AG09309 (cell line): ENCODE results near the gene PLA2R1.

ENCODE experiments used
- DNase-seq: peaks from one replicate; pipeline ENCODE4 v3.0.0-alpha.2; 2010; ENCODE audit warnings: low read depth
- H3K4me3 ChIP-seq: 2 replicates; pipeline ENCODE4 v1.5.1; 2011; ENCODE audit warnings: mild to moderate bottlenecking, low read depth, low read length, moderate library complexity; ENCODE audit not compliant: control insufficient read depth
- TF ChIP-seq, protein P1 (sequence below): IDR thresholded peaks from 2 replicates; pipeline ENCODE4 v1.5.1; 2011; ENCODE audit warnings: mild to moderate bottlenecking, low read depth, low read length, inconsistent platforms; ENCODE audit not compliant: insufficient read depth, control insufficient read depth; ENCODE audit errors: missing control alignments

PLA2R1 gene

DNA sequence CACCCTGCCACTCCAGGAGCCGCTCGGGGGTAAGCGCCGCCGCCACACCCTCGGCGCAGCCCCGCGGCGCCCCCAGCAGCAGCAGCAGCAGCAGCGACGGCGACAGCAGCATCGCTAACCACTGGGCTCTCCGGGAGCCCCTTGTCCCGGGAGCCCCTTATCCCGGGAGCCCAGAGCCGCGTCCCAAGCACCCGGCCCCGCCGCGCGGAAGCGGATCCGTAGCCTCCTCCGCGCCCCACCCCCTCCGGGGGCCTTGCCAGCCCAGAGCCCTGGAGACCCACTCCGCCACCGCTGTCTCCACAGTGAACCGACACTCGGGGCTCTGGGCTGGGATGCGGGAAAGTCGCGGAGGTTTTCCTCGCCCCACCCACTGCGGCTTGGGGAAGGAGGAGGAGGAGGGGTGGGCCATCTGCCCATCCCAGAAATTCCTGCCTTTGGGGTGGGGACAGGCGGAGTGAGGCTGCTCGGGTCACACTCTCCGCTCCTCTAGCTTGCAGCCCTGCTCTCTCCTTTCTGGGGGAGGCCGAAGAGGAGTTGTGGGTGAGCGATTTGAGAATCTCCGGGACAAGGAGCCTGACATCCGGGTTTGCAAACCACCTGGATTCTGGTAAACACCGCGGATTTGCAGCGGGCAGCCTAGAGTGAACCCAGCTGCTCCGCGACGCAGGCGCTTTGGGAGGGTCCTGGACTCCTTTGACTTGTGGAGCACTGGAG is at the start of gene PLA2R1:
Gene PLA2R1 (minus strand): TSS at position 324 of the 714 bp plus-strand sequence. CDS start 212 bp downstream, at position 112.
- TF ChIP-seq, protein P1, sequence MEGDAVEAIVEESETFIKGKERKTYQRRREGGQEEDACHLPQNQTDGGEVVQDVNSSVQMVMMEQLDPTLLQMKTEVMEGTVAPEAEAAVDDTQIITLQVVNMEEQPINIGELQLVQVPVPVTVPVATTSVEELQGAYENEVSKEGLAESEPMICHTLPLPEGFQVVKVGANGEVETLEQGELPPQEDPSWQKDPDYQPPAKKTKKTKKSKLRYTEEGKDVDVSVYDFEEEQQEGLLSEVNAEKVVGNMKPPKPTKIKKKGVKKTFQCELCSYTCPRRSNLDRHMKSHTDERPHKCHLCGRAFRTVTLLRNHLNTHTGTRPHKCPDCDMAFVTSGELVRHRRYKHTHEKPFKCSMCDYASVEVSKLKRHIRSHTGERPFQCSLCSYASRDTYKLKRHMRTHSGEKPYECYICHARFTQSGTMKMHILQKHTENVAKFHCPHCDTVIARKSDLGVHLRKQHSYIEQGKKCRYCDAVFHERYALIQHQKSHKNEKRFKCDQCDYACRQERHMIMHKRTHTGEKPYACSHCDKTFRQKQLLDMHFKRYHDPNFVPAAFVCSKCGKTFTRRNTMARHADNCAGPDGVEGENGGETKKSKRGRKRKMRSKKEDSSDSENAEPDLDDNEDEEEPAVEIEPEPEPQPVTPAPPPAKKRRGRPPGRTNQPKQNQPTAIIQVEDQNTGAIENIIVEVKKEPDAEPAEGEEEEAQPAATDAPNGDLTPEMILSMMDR, result no peak
- peak within 1 kb of the TSS; percentile 86 for H3K4me3 ChIP-seq
- DNase-seq, result no peak

DNA sequence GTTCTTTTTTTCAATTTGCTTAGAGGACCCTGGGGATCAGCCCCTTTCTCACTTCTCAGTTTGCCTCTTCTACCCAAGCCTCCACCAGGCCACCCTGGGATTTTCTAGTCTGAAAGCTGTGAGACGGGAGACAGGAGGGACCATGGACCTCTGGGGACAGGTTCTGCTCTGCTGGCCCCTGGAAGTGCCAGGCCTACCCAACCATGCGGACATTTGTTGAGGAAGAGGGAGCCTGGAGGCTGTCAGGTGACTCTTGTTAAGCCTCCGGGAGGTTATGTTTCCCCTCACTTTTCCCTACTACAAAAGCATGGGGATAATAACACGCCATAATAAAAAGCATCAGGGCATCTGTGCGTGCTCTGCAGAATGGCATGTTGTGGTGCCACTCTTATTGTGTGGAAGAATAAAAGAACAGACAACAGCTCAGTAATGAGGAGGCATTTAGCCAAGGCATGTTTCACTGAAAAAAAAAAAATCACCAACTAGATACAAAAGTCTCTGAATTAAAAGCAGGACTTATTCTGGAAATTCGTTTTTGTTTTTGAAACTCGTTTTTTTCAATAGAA is 48.3 kb upstream of the PLA2R1 start:
- TF ChIP-seq, protein P1, result no peak

DNA sequence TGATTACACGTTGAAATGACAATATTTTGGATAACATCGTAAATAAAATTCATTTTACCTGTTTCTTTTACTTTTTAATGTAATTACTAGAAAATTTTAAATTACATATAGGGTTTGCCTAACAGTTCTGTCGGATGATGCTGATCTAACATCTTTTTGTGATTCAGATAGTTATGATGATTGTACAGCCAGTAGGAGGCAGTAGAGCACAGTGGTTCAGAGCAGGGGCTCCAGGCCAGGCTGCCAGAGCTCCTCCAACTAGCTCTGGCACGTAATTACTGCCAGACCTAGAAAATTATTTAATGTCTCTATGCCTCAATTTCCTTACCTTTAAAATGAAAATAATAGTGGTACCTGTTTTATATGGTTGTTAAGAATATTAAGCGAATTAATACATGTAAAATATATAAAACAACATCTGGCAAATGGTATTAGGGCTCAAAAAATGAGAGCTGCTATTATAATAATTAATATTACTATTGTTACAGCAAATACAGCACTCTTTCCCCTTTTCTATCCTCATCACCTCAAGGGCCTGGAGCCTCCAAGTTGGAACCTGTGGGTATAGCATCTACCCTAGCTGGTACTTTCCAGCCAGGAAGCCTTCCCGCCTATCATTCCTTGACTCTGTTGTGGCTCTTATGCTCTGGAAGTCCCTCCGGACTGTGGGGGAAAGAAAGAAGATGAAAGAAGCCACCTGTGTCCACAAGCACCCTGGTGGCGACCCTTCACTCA is 47.7 kb upstream of the PLA2R1 start:
- TF ChIP-seq, protein P1, result peak; percentile 75
- peak; percentile 59 for DNase-seq

More for the DNA sequence above, 48.3 kb upstream of the PLA2R1 start:
- H3K4me3 ChIP-seq, result no peak overlapping the region
- DNase-seq, result no peak

DNA sequence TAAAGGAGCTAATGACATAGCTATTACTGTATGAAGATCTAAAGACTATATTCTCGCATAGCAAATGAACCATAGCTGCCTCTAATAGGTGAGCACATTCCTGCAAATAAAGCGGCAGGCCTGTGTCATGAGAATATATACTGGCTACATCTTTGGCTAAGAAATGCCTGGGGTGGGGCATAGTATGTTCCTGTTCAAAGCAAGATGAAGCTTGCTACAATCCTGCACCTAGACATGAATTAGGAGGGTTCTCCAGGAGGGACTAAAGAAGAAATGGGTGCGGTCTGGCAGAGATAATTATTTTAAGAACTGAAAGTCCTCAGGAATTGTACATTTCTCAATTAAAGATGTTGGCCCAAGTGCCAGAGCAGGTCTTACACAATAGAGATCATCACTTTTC is 46.8 kb upstream of the PLA2R1 start:
- TF ChIP-seq, protein P1, result no peak
- H3K4me3 ChIP-seq, result no peak overlapping the region
- no peak for DNase-seq

More for the DNA sequence above, 47.7 kb upstream of the PLA2R1 start:
- H3K4me3 ChIP-seq, result no peak overlapping the region

DNA sequence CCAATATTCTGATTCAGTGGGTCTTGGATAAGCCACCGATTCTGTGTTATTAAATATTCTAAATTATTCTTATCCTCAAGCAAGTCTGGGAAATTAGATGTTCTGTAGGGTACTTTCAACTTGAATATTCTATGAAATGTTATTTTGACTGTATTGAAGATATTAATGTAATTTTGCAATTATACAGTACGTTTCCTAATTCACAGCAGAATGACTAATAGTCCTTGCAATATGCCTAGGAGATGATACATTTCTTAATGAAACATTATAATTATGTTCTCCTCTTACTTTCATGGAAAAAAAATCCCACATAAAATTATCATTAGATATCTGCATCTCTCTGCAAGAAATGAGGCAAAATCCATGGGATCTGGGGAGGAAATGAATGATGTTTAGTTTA is 46.2 kb upstream of the PLA2R1 start:
- DNase-seq, result no peak
- no peak overlapping the region for H3K4me3 ChIP-seq
- TF ChIP-seq, protein P1, result no peak

DNA sequence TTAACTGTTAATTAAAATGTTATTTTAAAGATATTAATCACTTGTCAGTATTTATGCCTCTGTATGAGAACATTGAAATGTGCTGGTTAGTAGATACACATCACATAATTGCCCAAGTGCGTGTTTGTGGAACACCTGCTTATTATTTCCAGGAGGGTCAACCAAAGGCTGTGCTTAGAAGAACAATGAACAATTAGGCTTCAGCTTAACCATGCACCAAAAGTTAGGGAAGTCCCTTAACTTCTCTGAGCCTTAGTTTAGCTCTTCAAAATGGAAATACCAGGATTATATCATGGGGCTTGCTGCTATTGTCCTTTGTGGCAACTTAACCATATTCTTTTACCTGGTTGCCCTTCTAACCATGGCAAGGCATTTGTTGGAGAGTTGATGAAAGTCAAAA is 43.0 kb upstream of the PLA2R1 start:
- no peak overlapping the region for H3K4me3 ChIP-seq
- no peak for DNase-seq
- TF ChIP-seq, protein P1, result no peak
